Coronary artery (tissue), 2 donors: Measurements from ENCODE around the gene MAEL.
A peak's percentile ranks its signal among the peaks of the same experiment; 100 is the strongest.

ENCODE experiments used
- DNase-seq: peaks from one replicate; pipeline ENCODE4 v3.0.0-alpha.2; 2017; ENCODE audit warnings: low spot score
- H3K27ac ChIP-seq, 2 donors: fragments of 200-600 bp; sonication (generic); one replicate each; pipeline ENCODE4 v1.5.1; 2016 to 2019
- H3K4me3 ChIP-seq: fragments of 200-600 bp; sonication (generic); 2 replicates; pipeline ENCODE4 v1.5.1; 2016; ENCODE audit warnings: mild to moderate bottlenecking, moderate library complexity
- TF ChIP-seq, protein P1 (sequence below): fragments of 200-600 bp; sonication (generic); IDR thresholded peaks from one replicate; pipeline ENCODE4 v1.5.1; 2019; ENCODE audit warnings: antibody characterized with exemption

MAEL gene

GRCh38 chr1:167060141-167061072, 71.3 kb downstream of the MAEL start:
- TF ChIP-seq, protein P1, sequence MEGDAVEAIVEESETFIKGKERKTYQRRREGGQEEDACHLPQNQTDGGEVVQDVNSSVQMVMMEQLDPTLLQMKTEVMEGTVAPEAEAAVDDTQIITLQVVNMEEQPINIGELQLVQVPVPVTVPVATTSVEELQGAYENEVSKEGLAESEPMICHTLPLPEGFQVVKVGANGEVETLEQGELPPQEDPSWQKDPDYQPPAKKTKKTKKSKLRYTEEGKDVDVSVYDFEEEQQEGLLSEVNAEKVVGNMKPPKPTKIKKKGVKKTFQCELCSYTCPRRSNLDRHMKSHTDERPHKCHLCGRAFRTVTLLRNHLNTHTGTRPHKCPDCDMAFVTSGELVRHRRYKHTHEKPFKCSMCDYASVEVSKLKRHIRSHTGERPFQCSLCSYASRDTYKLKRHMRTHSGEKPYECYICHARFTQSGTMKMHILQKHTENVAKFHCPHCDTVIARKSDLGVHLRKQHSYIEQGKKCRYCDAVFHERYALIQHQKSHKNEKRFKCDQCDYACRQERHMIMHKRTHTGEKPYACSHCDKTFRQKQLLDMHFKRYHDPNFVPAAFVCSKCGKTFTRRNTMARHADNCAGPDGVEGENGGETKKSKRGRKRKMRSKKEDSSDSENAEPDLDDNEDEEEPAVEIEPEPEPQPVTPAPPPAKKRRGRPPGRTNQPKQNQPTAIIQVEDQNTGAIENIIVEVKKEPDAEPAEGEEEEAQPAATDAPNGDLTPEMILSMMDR: no peak
- no peak overlapping the region for H3K4me3 ChIP-seq
- no peak overlapping the region for H3K27ac ChIP-seq
- no peak for DNase-seq

GRCh38 chr1:167061073-167061464, 72.0 kb downstream of the MAEL start:
- Histone ChIP-seq H3K4me3 (no peak overlapping the region), H3K27ac (no peak overlapping the region)
- no peak for DNase-seq
- TF ChIP-seq, protein P1: no peak

- no peak for DNase-seq
- Histone ChIP-seq H3K27ac (no peak overlapping the region), H3K4me3 (no peak overlapping the region)
- TF ChIP-seq, protein P1: no peak
Observed at GRCh38 chr1:167064621-167065020, 75.5 kb downstream of the MAEL start.

- Histone ChIP-seq H3K4me3 (no peak overlapping the region), H3K27ac (no peak overlapping the region)
- no peak for DNase-seq
- TF ChIP-seq, protein P1: no peak
Observed at GRCh38 chr1:167065471-167065870, 76.4 kb downstream of the MAEL start.

- TF ChIP-seq, protein P1: peak; percentile 92
- Histone ChIP-seq H3K27ac (no peak overlapping the region), H3K4me3 (peak overlapping the region; percentile 30)
- DNase-seq: no peak
Observed at GRCh38 chr1:167066333-167067122, 77.4 kb downstream of the MAEL start.

DNA sequence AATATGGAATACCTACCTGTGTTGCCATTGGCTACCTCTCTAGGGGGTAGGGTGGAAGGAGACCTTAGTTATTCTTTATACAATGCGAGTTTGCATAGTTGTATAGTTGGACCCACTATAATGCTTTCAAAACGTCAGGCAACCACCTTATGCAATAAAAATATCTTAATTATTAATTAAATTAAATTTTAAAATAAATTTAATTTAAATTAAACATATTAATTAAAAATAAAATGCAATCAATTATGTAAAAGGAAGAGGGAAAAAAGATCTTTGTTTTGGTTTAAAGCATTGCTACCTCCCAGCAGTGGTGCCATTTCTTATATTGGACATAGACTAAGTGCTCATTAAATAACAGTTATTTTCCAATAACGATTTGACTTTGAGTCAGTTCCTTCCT, 78.8 kb downstream of the MAEL start:
- TF ChIP-seq, protein P1: no peak
- H3K4me3 ChIP-seq: no peak overlapping the region
- DNase-seq: no peak
- H3K27ac ChIP-seq: no peak overlapping the region
